GM18502 (cell line): ENCODE results near the gene ISG15.
"Not testable (repeated sequence)": the region's sequence is repeated elsewhere in the genome, so short reads cannot be mapped to it uniquely, and the experiment has no call there.

ENCODE experiments used
- ATAC-seq: cut with Tn5 transposase; IDR thresholded peaks from one replicate; pipeline ENCODE4 v1.9.1; 2021; ENCODE audit warnings: mild to moderate bottlenecking; ENCODE audit not compliant: unreplicated experiment, poor library complexity

Gene ISG15

DNA sequence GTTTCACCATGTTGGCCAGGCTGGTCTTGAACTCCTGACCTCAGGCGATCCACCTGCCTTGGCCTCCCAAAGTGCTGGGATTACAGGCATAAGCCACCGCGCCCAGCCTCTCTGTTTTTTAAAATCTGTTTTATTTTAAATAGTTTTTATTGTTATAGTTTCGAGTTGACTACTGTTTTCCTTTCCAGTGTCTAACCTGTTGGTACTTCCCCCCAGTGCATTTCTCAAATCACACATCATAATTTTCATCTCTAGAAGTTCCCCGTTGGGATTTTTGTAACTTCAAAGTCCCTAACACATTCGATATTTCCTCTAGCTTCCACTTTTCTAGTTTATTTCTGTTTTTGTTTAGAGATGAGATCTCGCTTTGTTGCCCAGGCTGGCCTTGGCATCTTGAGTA is 20.9 kb upstream of the ISG15 start:
- ATAC-seq, result no peak

DNA sequence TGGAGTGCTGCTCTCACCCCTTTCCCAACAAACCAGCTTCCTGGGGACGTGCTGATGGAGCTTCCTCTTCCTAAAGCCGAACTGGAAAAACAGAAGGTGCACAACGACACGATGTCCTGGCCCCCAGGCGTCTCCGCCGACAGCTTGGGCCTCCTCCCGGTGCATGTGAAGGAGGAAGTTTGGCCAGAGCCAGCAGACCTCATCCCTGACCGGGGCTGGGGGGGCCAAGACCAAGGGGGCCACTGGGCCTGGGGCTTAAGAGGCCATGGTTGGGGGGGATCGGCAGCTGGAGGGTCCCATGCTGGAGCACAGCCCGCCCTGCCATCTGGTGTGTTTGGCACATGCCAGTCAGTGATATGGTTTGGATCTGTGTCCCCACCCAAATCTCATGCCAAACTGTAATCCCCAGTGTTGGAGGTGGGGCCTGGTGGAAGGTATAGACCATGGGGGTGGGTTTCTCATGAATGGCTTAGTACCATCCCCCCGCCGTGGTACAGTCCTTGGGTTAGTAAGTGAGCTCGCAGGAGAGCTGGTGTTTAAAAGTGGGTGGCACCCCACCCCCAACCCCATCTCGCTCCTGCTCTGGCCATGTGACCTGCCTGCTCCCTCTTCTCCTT is 19.8 kb upstream of the ISG15 start:
- no peak for ATAC-seq

DNA sequence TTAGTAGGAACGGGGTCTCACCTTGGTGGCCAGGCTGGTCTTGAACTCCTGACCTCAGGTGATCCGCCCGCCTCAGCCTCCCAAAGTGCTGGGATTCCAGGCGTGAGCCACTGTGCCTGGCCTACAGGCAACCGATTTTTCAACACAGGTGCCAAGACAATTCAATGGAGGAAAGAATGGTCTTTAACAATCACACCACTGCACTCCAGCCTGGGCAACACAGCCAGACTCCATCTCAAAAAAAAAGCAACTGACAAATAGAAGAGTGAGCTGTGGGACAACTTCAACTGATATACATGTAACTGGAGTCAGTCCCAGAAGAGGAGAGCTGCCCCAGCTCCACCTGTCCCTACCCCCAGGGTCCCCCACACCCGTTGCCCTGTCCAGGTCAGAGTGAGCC is 18.8 kb upstream of the ISG15 start:
- not testable (repeated sequence) for ATAC-seq

DNA sequence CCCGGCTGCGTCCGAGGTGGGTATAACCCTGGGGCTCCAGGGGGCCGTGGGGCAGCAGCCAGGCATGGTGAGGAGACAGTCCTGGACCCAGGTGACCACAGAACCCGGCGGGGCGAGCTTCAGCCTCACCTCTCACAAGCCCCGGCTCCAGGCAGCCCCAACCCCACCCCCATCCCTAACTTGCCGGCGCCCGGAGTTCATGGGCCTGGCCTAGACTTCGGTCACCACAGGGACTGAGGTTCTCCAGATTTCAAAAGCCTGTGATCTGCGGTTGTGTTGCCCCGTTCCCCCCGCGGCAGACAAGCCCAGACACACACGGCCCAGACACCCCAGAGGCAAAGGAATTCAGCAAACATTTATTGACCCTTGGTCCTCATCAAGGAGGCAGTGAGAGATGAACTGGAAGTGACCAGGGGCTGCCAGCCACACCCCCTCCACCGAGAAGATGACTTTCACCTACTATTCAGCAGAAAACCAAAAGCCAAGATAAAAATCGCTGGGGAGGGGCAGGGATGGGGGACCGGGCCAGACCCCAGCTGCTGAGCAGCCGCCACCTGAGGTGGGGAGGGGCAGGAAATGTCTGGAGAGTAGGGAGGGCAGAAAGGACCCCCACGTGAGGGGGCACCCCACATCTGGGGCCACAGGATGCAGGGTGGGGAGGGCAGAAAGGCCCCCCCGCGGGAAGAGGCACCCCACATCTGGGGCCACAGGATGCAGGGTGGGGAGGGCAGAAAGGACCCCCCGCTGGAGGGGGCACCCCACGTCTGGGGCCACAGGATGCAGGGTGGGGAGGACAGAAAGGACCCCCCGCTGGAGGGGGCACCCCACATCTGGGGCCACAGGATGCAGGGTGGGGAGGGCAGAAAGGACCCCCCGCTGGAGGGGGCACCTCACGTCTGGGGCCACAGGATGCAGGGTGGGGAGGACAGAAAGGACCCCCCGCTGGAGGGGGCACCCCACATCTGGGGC is 17.3 kb upstream of the ISG15 start:
- ATAC-seq, result no peak

DNA sequence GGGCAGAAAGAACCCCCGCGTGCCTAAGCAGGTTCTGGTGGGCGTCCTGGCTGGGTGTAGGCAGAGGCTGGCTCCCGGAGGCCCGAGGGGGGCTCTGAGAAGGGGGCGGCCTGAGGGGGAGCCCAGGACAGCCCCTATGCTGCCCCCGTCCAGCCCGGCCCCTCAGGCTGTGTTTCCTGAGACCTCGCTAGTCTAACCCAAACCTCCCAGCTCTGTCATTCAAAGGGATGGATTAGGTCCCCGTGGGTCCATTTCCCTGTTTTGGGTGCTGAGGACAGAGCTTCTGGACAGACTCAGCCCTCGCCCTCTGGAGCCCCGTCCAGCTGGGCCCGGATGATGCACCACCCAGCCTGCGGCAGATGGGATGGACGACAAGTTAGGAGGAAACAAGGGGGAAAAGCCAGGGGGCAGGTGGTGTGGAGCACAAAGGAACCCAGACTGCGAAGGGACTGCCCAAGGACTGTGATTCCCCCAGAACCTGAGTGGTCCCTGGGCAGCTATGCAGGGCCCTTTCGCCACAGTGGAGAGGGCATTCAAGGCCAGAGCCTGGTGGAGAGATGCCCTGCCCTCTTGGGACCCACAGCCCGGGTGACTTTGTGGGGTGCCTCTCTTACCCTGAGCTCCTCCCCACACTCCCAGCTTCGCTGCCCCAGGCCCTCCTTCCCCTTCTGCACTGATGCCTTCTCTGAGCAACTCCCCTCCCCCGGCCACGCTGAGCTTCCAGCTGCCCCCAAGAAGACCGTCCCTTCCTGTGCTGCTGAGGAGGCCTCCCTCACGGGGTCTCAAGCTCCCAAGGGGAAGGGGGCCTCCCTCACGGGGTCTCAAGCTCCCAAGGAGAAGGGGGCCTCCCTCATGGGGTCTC is 16.2 kb upstream of the ISG15 start:
- ATAC-seq, result no peak

DNA sequence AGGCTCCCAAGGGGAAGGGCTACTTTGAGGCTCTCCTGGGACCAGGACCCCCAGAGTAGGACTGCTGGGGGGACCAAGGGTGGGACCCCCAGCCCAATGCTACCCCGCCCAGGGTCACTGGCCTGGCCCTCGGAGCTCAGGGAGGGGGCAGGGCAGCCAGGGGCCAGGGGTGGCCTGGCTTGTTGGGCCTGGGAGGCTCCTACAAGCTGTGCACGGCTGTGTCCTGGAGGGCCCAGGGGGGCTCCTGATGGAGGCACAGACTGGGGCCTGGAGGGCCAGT is 15.6 kb upstream of the ISG15 start:
- ATAC-seq, result no peak

DNA sequence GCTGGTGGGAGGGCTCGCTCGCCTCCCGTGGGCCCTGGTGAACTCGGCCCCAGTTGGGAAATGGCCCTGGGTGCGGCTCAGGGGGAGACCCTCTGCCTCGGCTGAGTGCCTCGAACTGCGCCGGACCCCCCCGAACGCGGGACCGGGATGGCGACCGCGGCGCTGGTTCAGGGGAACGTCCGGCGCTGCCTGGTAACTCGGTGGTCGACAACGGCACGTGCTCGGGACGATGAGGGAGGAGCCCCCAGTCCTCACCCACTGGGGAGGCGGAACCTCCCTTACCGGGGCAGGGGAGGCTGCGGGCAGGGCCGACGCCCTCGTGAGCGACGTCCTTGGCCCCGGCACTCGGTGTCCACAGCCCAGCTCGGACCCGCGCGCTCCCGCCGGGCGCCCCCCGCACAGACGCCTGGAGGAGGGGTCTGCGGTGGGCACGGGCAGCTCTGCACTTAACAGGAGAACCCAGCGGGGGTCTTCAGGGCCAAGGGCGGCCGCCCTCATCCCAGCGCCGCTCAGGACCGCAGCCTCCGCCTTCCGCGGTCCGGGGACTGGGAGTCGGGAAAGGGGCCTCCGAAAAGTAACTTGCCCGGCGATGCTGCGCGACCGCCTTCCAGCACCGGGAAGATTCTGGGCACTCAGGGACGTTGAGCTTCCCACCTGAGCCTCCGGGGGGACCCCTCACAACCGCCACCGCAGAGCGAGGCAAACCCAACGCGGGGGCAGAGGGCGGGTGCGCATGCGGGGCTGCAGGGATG is 15.1 kb upstream of the ISG15 start:
- no peak for ATAC-seq

DNA sequence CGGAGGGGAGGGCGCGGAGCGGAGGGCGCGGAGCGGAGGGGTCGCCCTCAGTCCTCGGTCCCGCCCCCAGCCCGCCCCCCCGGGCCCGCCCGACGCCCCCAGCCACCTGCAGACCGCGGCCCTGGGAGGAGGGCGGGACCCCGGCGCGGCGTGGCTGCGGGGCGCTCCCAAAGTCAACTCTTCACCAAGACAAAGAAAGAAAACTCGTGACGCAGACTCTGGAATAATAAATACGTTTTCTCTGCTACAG is 14.6 kb upstream of the ISG15 start:
- no peak for ATAC-seq

DNA sequence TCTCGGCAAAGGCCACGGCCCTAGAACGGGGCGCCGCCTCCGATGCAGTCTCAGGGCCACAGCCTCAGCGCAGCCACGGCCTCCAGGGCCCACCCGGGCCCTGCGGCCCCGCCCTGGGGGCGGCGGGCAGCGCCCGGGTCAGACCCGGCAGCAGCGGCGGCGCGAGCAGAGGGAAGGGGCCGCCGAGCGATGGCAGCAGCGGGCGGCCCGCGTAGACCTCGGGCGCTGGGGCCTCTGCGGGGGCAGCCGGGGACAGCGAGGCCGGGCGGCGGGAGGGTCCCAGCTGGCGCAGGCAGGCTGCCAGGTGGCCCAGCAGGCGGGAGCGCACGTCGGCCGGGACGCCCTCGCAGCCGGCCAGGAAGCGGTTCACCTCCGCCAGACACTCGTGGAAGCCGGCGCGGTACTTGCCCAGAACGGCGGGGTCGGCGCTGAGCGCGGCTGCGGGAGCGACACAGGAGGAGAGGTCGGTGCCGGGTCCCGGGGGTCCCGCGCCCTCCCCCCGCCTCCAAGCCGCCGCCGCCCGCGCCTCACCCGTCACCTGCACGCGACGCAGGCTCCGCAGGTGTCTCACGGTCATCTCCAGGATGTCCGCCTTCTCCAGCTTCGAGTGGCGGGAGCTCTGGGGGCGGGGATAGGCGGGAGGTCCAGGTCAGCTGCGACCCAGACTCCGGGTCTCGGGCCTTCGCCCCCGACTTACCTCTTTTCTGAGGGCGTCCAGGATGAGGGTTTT is 14.1 kb upstream of the ISG15 start:
- no peak for ATAC-seq

DNA sequence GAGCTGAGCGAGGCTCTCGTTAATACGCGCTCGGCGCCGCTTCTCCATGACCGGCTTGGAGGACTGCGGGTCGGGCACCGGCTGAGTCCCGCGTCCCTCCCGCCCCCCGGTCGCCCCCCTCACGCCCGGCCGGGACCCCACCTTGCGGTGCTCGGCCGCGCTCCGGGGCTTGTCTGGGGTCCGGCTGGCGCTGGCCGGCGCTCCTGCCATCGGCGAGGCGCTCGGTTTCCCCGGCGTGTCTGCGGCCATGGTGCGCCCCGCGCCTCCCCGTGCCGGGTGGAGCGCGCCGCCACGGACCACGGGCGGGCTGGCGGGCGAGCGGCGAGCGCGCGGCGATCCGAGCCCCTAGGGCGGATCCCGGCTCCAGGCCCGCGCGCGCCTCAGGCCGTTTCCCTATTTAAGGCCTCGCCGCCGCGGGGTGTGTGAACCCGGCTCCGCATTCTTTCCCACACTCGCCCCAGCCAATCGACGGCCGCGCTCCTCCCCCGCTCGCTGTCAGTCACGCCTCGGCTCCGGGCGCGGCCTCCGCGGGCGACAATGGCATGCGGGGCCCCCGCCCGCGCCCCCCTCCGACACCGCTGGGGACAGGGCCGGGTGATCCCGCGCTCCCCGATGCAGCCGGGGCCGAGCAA is 13.5 kb upstream of the ISG15 start, which contains the start of gene HES4:
TSS of gene HES4 (minus strand) at position 373 of the 632 bp plus-strand sequence. CDS start at position 249, 124 bp downstream.
- ATAC-seq, result peak; percentile 48

DNA sequence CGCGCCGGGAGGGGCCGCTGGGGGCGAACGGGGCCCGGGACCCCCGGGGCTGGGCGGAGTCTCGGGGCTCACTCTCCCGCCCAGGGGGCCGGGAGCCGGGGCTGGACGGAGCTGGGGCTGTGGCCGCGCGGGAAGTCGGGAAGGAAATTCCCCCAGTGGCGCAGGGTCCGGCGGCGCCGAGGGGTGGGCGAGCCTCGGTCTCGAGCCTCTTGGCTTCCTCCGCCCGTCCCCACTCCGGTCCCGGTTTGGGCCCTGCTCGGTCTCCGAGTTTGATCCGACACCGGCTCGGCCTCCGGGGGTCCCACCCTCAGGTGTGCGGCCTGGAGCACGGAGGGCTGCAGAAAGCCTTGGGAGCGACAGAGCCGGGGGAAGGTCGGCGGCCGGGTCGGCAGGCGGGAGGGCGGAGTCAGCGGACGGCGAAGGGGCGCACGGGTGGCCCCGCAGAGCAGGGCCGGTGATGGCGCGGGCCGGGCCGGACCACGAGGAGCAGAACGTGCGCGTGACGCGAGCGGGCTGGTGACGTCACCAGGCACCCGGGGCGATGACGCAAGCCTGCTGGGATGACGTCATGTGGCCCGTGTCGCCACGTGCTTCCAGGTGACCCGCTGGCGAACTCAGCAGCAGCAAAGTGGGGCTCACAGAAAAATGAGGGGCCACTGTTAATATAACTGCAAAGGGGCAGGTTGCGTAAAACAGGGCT is 12.8 kb upstream of the ISG15 start:
- ATAC-seq, result peak; percentile 34

DNA sequence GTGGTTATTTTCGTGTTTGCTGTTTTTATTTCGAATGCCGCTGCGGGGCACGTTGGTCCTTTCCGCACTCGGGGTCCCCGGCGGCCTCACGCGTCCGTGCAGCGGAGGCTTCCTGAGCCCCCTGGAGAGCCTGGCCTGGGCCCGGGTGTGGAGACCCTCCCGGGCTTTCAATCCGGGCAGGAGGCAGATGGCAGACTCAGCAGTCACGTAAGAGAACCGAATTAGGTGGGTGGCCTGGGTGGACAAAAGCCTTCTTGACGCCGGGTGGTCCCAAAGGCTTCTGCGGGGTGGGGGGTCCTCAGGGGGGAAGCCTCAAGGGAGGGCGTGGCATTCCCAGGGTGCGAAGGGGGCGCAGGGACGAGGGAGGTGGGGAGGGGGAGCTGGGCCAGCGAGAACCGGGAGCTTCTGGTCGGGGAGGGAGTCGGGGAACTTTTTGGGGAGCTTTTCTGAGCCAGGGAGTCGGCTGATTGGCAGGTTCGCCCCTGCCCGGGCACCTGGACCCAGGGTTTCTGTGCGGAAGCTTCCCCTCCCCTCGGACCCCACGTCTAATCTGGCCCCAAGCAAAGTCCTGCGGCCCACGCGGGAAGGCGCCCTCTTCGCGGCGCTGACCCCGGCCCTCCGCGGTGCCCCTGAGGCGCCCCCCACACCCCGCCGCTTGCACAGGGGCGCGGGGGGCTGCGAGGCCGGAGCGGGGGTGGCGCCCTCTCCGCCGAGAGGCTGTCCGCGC is 12.1 kb upstream of the ISG15 start:
- no peak for ATAC-seq

DNA sequence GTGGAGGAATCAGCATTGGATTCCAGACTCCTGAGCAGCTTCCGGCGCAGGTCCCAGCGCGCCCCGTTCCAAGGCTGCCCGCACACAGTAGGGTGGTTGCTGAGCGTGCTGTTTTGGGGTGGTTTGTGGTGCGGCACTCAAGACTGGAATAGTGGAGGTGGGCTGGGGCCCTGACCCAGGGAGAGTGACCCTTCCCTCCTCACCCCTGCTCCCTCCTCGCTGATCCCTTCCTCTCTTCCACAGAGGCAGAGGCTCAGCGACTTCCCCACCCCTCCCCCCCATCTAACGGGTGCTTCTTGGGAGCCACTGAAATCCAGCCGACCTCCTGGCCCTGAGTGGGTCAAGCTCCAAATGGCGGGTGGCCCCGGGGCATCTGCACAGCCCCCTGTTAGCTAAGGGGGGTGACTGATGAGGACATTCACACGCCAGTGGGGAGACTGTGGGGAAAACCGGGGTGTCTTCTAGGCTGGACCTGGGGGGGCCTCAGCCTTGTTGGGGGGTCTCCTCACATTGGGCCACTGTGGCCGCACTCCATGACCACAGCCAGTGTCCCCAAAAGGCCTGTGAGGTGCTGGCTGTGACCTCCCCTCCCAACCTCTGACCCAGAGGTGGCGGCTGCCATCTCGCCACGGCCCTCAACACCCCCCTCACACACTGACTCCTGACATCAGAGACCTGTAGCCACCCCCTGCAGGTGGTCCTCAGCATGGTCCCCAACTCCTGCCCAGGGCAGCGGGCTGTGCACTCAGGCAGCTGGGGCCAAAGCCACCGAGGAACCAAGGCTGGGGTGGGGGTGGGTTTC is 9.5 kb upstream of the ISG15 start:
- no peak for ATAC-seq

DNA sequence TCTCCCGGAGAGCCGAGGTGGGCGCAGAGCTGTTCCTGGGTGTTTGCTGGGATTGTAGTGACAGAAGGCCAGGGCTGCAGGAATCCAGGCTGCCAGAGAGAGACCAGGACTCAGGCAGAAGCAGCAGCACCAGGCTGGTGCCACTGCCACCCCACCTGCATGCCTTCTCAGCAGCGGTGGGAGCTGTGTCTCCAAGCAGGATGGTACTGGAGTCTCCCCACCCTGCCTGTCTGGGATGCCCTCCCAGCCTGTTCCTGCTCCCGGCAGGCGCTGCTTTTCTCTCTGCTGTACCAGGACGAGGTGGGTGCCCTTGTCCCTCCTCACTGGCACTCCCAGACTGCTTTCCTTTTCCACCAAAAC is 8.9 kb upstream of the ISG15 start:
- no peak for ATAC-seq

DNA sequence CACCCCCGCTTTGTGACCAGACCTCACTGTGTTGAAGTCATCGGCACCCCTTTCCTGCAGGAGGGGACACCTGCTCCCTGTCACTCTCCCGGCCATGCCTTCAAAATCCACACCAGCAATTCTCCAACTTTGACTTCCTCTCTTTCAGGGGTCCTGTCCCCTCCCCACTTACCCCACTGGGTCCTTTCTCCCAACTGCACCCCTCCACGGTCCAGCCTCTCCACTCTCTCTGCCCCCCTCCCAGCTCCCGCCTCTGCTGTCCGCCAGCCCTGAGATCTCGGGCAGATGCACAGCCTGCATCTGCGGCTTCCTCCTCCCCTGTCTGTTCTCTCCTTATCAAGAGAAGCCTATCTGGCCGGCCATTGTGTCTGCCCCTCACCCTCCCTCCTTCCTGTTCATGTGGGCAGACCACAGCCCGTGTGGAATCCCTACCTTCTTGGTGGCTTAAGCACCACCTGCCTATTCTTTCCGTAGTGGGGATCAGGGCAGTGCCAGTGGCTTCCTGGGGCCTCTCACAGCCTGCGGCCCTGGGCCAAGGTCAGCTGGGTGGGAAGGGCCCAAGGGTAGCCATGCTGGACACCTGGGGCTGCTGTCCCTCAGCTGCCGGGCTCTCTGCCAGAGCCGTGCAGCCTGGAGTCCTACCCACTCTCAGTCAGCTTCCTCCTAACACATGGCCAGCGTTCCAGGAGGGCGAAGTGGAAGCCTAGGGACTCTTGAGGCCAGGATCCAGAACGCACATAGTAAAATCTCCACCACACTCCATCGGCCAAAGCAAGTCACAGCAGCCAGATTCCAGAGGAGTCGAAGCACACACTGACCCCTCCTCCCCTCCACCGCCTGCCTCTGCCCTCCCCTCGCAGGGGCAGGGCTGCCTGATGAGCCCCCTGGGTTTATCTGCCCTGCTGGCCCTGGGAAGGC is 8.3 kb upstream of the ISG15 start:
- no peak for ATAC-seq

DNA sequence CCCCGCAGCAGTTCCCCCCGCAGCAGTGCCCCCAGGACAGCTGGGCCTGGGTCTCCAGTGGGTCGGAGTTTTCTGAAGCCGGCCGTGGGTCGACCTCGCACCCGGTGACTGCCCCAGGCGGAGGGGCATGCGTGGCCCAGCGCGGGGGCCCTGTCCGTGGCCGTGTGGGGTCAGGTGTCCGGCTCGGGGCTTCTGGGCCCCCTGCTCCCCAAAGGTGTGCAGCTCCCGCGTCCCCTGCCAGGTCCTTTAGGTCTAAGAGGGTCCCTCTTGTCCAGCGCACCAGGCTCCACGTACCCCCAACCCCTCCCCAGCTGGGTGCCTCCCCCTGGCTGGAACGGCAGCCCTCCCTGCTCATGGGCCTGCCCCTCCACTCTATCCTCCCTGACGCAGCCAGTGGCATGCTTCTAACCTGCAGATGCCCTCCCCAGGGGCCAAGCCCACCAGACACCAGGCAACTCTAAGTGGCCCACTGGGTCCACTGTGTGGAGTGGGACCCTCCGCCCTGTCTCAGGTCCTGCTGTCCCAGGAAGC is 7.5 kb upstream of the ISG15 start:
- ATAC-seq, result no peak
